IPS-18a (cell line): ENCODE results near the gene PPP1R15A.

Experiments used
- H3K27ac ChIP-seq: one replicate; pipeline ENCODE4 v1.5.1; 2013; ENCODE audit warnings: low read length
- H3K27me3 ChIP-seq: one replicate; pipeline ENCODE4 v1.6.1; 2013; ENCODE audit warnings: mild to moderate bottlenecking, low read length; ENCODE audit not compliant: control insufficient read depth, insufficient read depth
- H3K36me3 ChIP-seq: one replicate; pipeline ENCODE4 v1.6.1; 2013; ENCODE audit warnings: low read depth, low read length; ENCODE audit not compliant: control insufficient read depth
- H3K4me1 ChIP-seq: one replicate; pipeline ENCODE4 v1.6.1; 2013; ENCODE audit warnings: low read depth, low read length; ENCODE audit not compliant: control insufficient read depth
- H3K4me3 ChIP-seq: one replicate; pipeline ENCODE4 v1.5.1; 2013; ENCODE audit warnings: low read length
- H3K9ac ChIP-seq: one replicate; pipeline ENCODE4 v1.6.1; 2013; ENCODE audit warnings: mild to moderate bottlenecking, low read length, moderate library complexity
- H3K9me3 ChIP-seq: one replicate; pipeline ENCODE4 v1.6.1; 2013; ENCODE audit warnings: low read depth, low read length; ENCODE audit not compliant: control insufficient read depth

Gene PPP1R15A

DNA sequence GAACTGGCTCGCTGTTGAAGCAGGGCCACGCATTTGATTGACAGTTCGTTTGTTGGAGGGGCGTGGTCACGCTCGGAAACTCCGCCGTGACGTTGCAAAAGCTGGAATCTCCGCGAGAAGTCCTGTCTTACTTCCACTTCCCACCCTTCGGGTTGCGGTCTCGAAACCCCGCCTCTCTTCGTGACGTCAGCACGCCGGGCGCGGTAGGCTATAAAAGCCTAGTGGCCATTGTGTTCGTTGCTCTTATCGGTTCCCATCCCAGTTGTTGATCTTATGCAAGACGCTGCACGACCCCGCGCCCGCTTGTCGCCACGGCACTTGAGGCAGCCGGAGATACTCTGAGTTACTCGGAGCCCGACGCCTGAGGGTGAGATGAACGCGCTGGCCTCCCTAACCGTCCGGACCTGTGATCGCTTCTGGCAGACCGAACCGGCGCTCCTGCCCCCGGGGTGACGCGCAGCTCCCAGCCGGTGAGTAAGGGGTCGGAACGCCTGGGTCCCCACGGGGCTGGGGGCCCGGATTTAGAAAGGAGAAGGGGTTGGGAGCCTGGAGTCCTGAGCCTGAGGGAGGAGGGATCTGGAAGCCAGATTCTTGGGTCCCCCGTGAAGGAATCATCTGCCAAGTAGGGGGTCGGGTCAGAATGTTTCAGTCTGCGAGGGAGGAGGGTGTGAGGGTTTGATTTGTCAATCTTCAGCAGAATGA lies at the start of gene PPP1R15A:
TSS of gene PPP1R15A (plus strand) at position 240 of the 702 bp plus-strand sequence. CDS start 813 bp downstream, outside the sequence.
- peak within 1 kb of the TSS; percentile 96 for H3K27ac ChIP-seq
- H3K36me3 ChIP-seq, result peaks cover 29% of the 10 kb centered on the region
- peaks cover 22% of the 10 kb centered on the region for H3K4me1 ChIP-seq
- no peaks in the 10 kb centered on the region for H3K27me3 ChIP-seq
- H3K9ac ChIP-seq, result peak within 1 kb of the TSS; percentile 100
- peak within 1 kb of the TSS; percentile 87 for H3K4me3 ChIP-seq
- no peaks in the 10 kb centered on the region for H3K9me3 ChIP-seq

DNA sequence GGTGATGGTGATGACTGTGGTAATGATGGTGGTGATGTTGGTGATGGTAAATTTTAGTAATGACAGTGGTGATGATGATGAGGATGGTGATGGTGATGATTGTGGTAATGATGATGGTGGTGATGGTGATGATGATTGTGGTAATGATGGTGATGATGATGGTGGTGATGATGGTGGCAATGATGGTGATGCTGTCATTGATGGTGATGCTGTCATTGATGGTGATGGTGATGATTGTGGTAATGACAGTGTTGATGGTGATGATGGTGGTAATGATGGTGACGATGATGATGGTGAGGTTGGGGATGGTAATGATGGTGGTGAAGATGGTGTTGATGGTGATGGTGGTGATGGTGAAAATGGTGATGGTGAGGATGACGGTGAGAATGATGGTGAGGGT lies 49.7 kb upstream of the PPP1R15A start:
- H3K36me3 ChIP-seq, result no peaks in the 10 kb centered on the region
- no peak overlapping the region for H3K9ac ChIP-seq
- H3K27me3 ChIP-seq, result no peaks in the 10 kb centered on the region
- H3K27ac ChIP-seq, result no peak overlapping the region
- H3K4me1 ChIP-seq, result no peaks in the 10 kb centered on the region
- no peak overlapping the region for H3K4me3 ChIP-seq
- no peaks in the 10 kb centered on the region for H3K9me3 ChIP-seq

DNA sequence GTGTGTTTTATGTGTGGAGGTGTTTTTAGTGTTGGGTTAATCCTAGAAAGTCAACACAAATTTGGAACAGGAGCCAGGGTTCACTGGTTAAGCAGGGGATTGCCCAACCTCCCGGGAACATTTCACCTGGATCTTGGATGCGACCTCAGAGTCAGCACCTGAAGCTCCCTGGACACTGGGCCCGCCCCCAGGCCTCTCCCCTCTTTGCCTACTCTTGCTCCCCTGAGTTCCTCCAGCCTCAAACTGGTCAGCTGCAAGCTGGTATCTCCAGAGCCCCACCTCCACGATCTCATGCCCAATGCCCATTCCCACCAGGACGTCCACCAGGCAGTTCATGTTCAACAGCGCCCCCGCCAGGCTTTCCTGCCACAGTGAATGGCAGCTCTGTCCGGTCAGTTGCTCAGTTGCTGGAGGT lies 45.6 kb upstream of the PPP1R15A start:
- H3K9ac ChIP-seq, result no peak overlapping the region
- H3K27me3 ChIP-seq, result no peaks in the 10 kb centered on the region
- no peak overlapping the region for H3K27ac ChIP-seq
- H3K36me3 ChIP-seq, result no peaks in the 10 kb centered on the region
- no peaks in the 10 kb centered on the region for H3K9me3 ChIP-seq
- no peak overlapping the region for H3K4me3 ChIP-seq
- H3K4me1 ChIP-seq, result no peaks in the 10 kb centered on the region

DNA sequence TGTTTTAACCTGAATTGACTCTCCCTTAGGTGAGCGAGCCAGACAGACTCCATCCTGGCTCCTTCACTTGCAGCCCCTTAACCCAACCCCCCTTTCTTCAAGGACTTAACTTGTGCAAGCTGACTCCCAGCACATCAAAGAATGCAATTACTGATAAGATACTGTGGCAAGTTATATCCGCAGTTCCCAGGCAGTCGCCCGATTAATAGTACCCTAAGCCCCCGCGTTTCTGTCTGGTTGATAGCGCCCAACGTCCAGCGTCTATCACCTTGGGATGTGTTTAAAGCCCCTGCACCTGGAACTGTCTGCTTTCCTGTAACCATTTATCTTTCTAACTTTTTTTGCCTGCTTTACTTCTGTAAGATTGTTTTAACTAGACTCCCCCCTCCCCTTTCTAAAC lies 42.1 kb upstream of the PPP1R15A start:
- no peaks in the 10 kb centered on the region for H3K27me3 ChIP-seq
- H3K4me3 ChIP-seq, result no peak overlapping the region

DNA sequence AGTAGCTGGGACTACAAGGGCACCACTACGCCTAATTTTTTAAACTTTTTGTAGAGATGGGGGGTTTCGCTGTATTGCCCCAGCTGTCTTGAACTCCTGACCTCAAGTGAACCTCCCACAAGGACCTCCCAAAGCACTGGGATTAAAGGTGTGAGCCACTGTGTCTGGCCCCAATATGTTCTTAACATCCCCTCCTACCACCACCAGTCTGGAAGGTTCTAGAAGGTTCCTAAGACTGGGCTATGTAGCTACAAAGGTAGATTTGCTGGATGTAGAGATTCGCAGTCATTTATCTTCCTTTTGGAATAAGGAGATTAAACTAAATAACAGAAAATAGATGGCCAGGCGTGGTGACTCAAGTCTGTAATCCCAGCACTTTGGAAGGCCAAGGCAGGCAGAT lies 41.3 kb upstream of the PPP1R15A start:
- H3K27me3 ChIP-seq, result no peaks in the 10 kb centered on the region
- no peak overlapping the region for H3K4me3 ChIP-seq
- no peak overlapping the region for H3K9ac ChIP-seq
- H3K4me1 ChIP-seq, result no peaks in the 10 kb centered on the region
- H3K27ac ChIP-seq, result no peak overlapping the region
- no peaks in the 10 kb centered on the region for H3K9me3 ChIP-seq
- no peaks in the 10 kb centered on the region for H3K36me3 ChIP-seq

More for the DNA sequence above, 42.1 kb upstream of the PPP1R15A start:
- H3K4me1 ChIP-seq, result no peaks in the 10 kb centered on the region
- H3K36me3 ChIP-seq, result no peaks in the 10 kb centered on the region
- no peak overlapping the region for H3K27ac ChIP-seq
- H3K9ac ChIP-seq, result no peak overlapping the region
- H3K9me3 ChIP-seq, result no peaks in the 10 kb centered on the region

DNA sequence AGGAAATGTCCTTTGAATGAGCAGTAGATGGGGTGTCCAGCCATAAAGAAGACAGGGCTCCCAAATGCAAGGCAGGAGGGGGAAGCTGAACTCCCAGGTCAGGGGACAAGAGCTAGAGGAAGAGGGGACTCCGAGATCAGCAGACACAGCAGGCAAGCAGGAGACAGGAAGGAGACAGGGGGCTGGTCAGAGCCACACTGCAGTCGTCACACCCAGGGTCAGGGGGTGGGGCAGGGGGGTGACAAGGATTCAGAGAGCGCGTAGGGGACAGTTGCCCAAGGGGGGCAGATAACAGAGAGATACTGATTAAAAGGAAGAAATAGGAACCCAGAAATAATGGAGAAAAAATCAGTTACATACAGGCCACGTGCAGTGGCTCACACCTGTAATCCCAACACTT lies 39.2 kb upstream of the PPP1R15A start:
- no peaks in the 10 kb centered on the region for H3K9me3 ChIP-seq
- H3K27me3 ChIP-seq, result no peaks in the 10 kb centered on the region
- no peaks in the 10 kb centered on the region for H3K36me3 ChIP-seq
- no peak overlapping the region for H3K27ac ChIP-seq
- H3K4me3 ChIP-seq, result no peak overlapping the region
- H3K9ac ChIP-seq, result no peak overlapping the region
- no peaks in the 10 kb centered on the region for H3K4me1 ChIP-seq

DNA sequence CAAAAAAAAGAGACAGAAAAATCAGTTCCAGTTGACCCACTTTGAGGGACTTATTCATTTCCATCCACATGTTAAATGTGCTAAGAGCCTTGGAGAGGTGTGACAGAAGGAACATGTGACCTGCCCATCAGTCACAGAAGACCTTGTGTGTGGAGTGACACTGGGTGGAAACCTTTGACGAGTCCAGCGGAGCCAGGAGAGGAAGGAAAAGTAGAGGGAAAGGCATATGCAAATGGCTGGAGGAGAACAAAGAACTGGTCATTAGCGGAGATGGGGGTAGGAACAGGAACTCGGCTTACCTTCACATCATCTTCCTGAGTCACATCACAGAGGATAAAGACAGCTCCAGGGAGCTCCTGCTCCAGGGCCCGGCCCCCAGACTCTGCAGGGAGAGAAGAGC lies 38.2 kb upstream of the PPP1R15A start:
- H3K27me3 ChIP-seq, result no peaks in the 10 kb centered on the region
- no peaks in the 10 kb centered on the region for H3K36me3 ChIP-seq
- no peak overlapping the region for H3K4me3 ChIP-seq
- H3K9ac ChIP-seq, result no peak overlapping the region
- H3K27ac ChIP-seq, result no peak overlapping the region
- no peaks in the 10 kb centered on the region for H3K4me1 ChIP-seq
- H3K9me3 ChIP-seq, result no peaks in the 10 kb centered on the region

DNA sequence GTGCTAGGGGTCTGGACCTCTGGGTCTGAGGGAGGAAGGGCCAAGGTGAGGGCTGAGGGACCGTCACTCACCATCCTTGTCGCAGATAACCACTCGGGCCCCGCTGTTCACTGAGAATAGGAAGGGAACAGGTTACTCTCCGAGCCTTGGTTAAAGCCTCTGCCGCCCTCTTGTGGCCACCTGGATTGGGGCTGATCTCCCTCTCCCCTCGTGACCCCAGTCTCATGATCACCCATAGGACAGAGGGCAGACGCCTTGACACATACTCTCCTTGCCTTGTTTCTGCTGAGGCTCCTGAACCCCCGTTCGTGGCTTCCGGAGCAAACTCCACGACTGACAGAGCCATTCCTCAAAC lies 36.5 kb upstream of the PPP1R15A start:
- no peaks in the 10 kb centered on the region for H3K27me3 ChIP-seq
- peak overlapping the region; percentile 53 for H3K4me3 ChIP-seq
- no peaks in the 10 kb centered on the region for H3K4me1 ChIP-seq
- no peaks in the 10 kb centered on the region for H3K36me3 ChIP-seq
- H3K9ac ChIP-seq, result peak overlapping the region; percentile 26
- H3K27ac ChIP-seq, result no peak overlapping the region
- H3K9me3 ChIP-seq, result no peaks in the 10 kb centered on the region

DNA sequence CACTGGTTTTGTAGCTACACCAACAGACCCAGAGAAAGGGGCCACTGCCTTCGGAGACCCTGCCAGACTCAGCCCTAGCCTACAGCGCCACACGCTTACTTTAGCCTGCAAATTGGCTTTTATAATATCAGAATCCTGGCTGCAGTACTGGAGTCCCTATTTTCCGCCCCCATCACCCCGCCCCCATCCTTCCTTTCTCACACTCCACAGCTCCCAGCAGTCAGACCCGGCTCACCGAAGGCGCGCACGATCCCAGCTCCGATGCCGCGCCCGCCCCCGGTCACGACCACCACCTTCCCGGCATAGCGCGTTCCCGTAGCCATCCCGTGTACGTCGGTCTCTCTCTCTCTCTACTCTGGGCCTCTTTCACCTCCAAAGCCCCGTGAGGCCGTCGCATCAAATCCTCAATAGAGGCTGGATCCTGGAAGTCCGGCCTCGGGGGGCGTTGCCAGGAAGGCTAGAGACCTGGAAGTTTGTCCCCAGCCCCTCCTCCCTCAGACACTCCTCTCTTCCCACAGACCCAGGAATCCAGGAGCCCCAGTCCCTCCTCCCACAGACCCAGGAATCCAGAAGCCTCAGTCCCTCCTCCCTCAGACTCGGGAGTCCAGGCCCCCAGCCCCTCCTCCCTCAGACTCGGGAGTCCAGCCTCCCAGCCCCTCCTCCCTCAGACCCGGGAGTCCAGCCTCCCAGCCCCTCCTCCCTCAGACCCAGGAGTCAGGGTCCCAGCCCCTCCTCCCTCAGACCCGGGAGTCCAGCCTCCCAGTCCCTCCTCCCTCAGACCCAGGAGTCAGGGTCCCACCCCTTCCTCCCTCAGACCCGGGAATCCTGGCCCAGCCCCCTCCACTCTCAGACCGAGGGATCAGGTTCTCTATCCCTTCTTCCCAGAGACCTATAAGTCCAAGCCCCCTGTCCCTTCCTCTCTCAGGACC lies 35.9 kb upstream of the PPP1R15A start, which contains the start of gene HSD17B14:
TSS of gene HSD17B14 (minus strand) at position 403 of the 929 bp plus-strand sequence. CDS start at position 323, 80 bp downstream.
- Histone ChIP-seq H3K4me1 (no peaks in the 10 kb centered on the region), H3K9ac (peak within 1 kb of the TSS; percentile 26), H3K36me3 (no peaks in the 10 kb centered on the region), H3K27me3 (no peaks in the 10 kb centered on the region), H3K4me3 (peak within 1 kb of the TSS; percentile 53), H3K9me3 (no peaks in the 10 kb centered on the region), H3K27ac (peak within 1 kb of the TSS; percentile 15)

DNA sequence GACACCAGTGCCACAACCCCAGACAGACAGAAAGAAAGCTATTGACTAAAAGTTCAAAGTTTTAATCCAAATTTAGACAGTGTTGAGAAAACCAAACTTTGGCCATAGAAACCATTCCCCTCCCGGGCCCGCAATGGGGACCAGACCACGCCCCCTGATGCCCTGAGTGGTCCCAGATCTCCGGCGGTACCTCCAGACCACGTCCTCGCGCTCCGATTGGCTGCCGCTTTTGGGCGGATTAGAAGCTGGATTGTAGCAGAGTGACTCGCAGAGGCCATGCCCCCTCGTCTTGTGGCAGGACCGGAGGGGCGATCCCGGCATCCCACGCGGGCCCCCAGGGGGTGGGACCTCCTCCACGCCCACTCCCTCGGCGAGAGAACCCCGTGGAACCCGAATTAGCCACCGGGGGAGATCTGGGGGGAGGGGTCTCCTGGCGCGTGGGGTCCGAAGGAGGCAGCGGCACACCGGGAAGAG lies 35.1 kb upstream of the PPP1R15A start:
- no peaks in the 10 kb centered on the region for H3K9me3 ChIP-seq
- H3K9ac ChIP-seq, result peak overlapping the region; percentile 26
- peak overlapping the region; percentile 53 for H3K4me3 ChIP-seq
- H3K4me1 ChIP-seq, result no peaks in the 10 kb centered on the region
- no peaks in the 10 kb centered on the region for H3K36me3 ChIP-seq
- no peaks in the 10 kb centered on the region for H3K27me3 ChIP-seq
- peak overlapping the region; percentile 15 for H3K27ac ChIP-seq

DNA sequence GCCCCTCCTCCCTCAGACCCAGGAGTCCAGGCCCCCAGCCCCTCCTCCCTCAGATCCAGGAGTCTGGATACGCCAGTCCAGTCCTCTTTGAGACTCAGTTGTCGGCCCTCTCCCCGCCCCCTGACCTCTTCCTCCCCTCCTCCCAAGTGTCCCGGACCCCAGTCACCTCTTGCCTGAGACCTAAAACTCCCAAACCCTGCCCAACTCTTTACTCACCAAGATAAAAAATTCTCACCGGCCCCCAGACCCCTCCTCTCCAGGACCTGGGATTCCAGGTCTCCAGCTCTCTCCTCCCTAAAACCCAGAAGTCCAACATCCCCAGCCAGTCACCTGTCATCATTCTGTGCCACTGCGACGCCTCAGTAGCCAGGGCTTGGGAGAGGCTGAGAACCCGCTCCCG lies 34.5 kb upstream of the PPP1R15A start:
- H3K27ac ChIP-seq, result no peak overlapping the region
- no peaks in the 10 kb centered on the region for H3K9me3 ChIP-seq
- no peaks in the 10 kb centered on the region for H3K27me3 ChIP-seq
- peak overlapping the region; percentile 16 for H3K9ac ChIP-seq
- H3K4me1 ChIP-seq, result no peaks in the 10 kb centered on the region
- H3K4me3 ChIP-seq, result peak overlapping the region; percentile 53
- no peaks in the 10 kb centered on the region for H3K36me3 ChIP-seq
